ENCODE measurements around the gene CHCHD10.

CHCHD10 gene

DNA sequence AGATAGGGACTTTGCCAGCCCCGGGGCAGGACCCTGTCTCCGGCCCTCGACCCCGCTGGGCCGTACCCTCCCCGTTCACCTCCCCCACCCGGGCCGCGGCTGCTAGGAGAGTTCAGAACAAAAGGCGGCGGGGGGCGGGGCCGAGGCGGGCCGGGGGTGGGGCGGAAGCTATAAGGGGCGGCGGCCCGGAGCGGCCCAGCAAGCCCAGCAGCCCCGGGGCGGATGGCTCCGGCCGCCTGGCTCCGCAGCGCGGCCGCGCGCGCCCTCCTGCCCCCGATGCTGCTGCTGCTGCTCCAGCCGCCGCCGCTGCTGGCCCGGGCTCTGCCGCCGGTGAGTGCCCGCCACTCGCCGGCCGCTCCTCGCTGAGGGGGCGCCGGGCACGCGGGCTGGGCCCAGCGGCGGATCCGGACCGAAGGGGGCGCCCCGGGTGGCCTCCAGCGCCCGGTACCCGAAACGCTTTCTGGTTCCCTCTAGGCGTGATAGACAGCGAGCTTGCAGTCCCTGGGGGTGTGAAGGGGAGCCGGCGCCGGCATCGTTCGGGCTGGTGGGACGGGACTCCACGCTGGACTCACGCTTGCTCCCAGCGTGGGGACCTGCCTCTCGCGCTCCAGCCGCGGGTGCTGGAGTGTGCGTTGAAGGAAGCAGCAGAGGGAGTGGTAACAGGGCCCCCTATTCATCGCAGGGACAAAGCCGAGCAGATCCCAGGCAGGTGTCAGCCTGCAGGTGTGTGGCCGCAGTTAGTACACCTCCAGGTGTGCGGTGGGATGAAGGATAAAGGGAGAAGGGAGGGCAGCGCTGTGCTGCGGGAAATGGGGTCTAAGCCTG, 5.1 kb upstream of the CHCHD10 start, which contains the start of gene MMP11:
Gene MMP11, plus strand, starts transcription at position 201 of the 825 bp plus-strand sequence. Its CDS starts 22 bp downstream, at position 223.
- DNase-seq (ENCODE audit: low spot score) = peak; percentile 82

- DNase-seq (ENCODE audit: low spot score) = no peak
Measured at GRCh38 chr22:23772315-23772648, 4.5 kb upstream of the CHCHD10 start.

GRCh38 chr22:23769321-23769965, 1.7 kb upstream of the CHCHD10 start:
- no peak for DNase-seq (ENCODE audit: low spot score)

DNA sequence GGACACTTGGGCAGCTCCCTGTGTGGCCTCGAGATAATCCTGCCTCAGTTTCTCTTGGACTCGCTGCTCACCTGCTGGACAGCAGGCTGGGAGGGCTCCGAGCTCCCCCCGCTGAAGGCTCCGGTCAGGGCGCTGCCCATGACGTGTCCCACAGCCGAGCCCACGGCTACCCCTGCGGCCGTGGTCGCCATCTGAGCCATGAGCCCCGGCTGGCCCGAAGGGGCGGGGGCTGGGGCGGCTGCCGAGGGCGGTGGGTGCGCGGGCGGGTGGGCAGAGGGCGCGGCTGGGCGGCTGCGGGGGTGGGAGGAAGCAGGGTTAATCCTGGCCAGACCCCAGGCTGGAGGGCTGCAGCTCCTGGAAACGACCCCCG, 484 bp downstream of the CHCHD10 start:
- no peak for DNase-seq (ENCODE audit: low spot score)

- DNase-seq (ENCODE audit: low spot score) = no peak
Measured at GRCh38 chr22:23764899-23765881, 2.6 kb downstream of the CHCHD10 start.

- DNase-seq (ENCODE audit: low spot score) = no peak
Measured at GRCh38 chr22:23763954-23764353, 3.8 kb downstream of the CHCHD10 start.

DNA sequence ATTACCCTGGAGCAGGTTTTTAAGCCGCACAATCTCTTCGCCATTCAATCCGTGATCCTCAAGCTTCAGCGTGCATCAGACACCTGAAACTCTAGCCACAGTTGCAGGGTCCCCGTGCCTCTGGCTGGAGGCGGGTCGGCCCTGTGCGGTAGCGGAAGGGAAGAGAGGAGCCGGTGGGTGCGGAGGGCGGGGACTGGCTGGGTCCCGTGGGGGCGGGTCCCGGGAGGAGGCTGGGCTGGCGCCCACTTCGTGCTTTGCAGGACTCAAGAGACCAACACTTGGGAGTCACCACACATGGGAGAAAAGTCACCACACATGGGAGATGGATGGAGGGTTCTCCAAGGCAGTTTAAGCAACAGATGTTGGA, 4.2 kb downstream of the CHCHD10 start:
- DNase-seq (ENCODE audit: low spot score) = no peak

DNA sequence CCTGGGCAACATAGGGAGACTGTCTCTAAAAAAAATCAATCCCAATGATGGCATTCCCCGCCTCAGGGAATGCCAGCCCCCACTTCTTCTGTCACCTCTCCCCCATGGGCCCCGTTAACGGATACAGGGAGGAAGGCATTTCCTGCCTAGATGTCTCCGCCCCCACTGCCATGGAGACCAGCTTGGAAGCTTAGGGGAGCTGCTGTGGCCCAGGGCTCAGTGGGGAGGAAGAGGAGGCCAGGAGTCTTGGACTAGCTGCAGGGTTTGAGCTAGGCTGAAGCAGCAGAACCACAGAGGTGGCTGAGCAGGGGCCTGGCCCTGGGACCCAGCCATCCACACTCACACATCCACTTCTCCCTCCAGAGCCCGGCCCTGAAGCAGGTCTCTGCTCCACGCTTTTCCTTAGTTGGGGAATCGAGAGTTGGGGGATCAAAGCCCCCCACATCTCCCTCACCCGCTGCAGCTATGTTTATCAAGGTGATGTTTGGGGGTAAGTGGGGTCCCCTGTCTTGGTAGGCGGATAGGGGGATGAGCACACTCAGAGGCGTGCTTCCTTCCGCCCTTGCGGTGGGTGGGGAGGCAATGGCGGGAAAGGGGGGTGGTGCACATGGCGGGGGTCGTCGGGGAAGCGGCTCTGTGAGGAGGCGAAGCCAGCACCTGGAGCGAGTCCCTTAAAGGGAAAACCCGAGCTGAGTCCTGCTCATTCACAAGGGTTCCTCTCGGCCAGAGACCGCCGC, 4.8 kb downstream of the CHCHD10 start, which contains the start of gene C22orf15:
Gene C22orf15, plus strand, starts transcription at position 149 of the 737 bp plus-strand sequence. Its CDS starts 317 bp downstream, at position 466.
- peak; percentile 52 for DNase-seq (ENCODE audit: low spot score)

- no peak for DNase-seq (ENCODE audit: low spot score)
Measured at GRCh38 chr22:23760056-23760455, 7.7 kb downstream of the CHCHD10 start.

- DNase-seq (ENCODE audit: low spot score) = no peak
Measured at GRCh38 chr22:23759566-23759965, 8.2 kb downstream of the CHCHD10 start.

GRCh38 chr22:23756891-23757290, 10.9 kb downstream of the CHCHD10 start:
- no peak for DNase-seq (ENCODE audit: low spot score)

DNA sequence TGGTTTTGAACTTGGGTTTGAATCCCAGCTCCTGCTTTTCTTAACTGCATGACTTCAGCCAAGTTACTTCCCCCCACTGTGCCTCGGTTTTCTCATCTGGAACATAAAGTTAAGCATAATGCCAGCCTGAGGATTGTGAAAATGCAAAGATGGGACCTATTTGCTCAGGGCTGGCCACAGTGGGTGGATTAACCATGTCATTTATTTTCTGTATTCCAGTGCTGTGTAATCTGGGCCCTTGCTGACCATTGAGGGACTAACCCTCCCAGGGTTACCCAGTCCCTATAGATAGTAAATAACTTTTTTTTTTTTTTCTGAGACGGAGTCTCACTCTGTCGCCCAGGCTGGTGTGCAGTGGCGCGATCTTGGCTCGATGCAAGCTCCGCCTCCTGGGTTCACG, 12.1 kb downstream of the CHCHD10 start:
- no peak for DNase-seq (ENCODE audit: low spot score)

- DNase-seq (ENCODE audit: low spot score) = no peak
Measured at GRCh38 chr22:23754980-23755636, 12.7 kb downstream of the CHCHD10 start.

GRCh38 chr22:23754220-23754919, 13.4 kb downstream of the CHCHD10 start, which contains the start of gene VPREB3:
TSS of gene VPREB3 (minus strand) at chr22:23754425. CDS start at chr22:23754363, 62 bp downstream.
- DNase-seq (ENCODE audit: low spot score) = no peak

- DNase-seq (ENCODE audit: low spot score) = no peak
Measured at GRCh38 chr22:23753385-23753784, 14.4 kb downstream of the CHCHD10 start.

DNA sequence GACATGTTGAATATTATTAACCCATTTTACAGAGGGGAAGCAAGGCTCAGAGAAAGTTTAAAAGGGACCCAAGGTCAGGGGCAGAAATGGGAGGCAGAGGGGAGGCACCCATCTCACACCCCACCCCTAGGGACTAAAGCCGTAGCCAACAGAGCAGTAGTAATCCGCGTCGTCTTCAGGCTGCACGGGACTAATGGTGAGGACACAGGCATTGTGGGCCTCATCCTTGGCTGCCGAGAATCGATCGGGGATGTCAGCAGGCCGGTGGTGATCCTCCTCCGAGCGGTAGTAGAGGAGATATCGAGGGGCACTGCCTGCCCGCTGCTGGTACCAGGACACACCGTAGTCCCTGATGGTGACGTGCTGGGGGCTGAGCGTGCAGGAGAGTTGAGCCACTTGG, 15.0 kb downstream of the CHCHD10 start:
- no peak for DNase-seq (ENCODE audit: low spot score)

GRCh38 chr22:23752090-23752691, 15.6 kb downstream of the CHCHD10 start:
- no peak for DNase-seq (ENCODE audit: low spot score)

- no peak for DNase-seq (ENCODE audit: low spot score)
Measured at GRCh38 chr22:23751441-23751996, 16.3 kb downstream of the CHCHD10 start.

- DNase-seq (ENCODE audit: low spot score) = peak; percentile 94
Measured at GRCh38 chr22:23750714-23751440, 16.9 kb downstream of the CHCHD10 start, which contains the start of gene ZNF70. TSS of gene ZNF70 (minus strand) at chr22:23751112. CDS start at chr22:23745140, 5,972 bp downstream.
